Hematopoietic multipotent progenitor cell treated with erythropoietin and hydrocortisone succinate and interleukin-3 and kit ligand, for 4 days (in vitro differentiated cells): Measurements from ENCODE around the gene CCDC136.

Experiments
- DNase-seq: peaks from one replicate; pipeline ENCODE4 v3.0.0-alpha.2; 2015

Gene CCDC136

GRCh38 chr7:128833148-128833945 lies 41.6 kb downstream of the CCDC136 start:
- DNase-seq = peak; percentile 49

GRCh38 chr7:128833946-128834325 lies 42.2 kb downstream of the CCDC136 start:
- no peak for DNase-seq

DNA sequence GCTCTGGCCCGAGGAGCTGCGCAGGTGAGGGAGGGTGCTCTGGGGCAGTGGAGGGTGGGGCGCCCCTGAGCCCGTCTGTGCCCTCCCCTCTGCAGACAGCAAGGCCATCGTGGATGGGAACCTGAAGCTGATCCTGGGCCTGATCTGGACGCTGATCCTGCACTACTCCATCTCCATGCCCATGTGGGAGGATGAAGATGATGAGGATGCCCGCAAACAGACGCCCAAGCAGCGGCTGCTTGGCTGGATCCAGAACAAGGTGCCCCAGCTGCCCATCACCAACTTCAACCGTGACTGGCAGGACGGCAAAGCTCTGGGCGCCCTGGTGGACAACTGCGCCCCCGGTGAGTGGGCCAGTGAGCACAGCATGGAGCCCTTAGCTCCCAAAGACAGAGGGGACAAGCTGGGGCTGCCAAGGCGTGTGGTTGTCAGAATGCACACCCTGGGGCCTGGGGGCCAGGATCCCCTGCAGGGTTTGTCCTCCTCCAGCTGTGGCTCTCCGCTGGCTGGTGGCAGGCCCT lies 43.5 kb downstream of the CCDC136 start:
- DNase-seq = no peak

DNA sequence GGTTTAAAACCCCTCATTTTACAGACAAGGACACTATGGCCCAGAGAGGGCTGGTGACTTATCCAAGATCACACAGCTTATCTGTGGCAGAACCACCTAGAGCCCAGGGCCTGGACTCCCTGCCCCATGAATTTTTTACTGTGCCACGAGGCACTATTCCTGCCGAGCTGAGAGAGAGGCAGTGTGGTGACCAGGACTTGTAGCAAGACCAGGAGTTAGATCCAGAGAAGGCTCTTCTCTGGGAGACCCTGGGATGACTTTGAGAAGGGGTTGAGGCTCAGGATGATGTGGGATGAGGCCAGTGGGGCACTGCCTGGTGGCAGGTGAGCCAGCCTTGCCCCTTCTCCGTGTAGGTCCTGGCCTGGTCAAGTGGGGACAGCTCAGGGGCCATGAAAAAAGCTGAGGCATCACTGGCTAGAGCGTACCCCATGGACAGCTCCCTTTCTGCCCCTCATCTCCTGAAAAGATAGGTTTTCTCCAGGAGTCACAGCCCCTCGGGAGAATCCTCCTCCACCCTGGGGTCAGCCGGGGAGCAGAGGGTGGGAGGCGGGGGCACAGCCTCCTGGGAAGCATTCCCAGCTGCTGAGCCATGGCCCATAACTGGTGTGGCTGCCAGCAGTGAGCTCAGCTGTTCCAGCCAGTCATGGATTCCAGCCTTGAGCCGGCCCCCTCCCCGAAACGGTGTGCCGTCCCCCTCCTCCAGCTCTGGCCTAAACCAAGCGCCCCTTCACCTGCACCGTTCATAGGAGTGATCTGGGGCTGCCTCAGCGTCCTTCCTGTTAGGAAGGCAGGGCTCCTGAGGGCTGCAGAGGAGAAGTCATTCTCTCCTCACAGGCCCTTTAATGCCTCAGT lies 44.2 kb downstream of the CCDC136 start:
- no peak for DNase-seq

GRCh38 chr7:128836729-128837348 lies 45.1 kb downstream of the CCDC136 start:
- DNase-seq = no peak

- DNase-seq = no peak
These were observed 45.8 kb downstream of the CCDC136 start for GRCh38 chr7:128837521-128837921.

DNA sequence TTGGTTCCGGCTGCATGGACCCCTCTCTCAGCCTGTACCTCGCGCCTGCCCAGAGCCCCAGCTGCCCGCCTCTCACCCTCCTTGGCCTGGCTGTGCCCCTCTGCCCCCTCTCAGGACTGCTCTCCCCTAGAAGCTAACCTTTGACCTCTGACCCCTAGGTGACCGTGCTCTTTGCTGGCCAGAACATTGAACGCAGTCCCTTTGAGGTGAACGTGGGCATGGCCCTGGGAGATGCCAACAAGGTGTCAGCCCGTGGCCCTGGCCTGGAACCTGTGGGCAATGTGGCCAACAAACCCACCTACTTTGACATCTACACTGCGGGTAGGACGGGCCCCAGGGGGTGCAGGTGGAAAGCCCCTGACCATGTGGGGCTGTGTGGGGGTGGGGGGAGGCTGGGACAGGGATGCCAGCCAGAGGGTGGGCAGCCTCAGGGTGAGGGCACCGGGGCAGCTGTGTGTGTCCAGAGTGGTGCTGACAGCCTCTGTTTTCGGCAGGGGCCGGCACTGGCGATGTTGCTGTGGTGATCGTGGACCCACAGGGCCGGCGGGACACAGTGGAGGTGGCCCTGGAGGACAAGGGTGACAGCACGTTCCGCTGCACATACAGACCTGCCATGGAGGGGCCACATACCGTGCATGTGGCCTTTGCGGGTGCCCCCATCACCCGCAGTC lies 46.5 kb downstream of the CCDC136 start:
- DNase-seq = no peak

DNA sequence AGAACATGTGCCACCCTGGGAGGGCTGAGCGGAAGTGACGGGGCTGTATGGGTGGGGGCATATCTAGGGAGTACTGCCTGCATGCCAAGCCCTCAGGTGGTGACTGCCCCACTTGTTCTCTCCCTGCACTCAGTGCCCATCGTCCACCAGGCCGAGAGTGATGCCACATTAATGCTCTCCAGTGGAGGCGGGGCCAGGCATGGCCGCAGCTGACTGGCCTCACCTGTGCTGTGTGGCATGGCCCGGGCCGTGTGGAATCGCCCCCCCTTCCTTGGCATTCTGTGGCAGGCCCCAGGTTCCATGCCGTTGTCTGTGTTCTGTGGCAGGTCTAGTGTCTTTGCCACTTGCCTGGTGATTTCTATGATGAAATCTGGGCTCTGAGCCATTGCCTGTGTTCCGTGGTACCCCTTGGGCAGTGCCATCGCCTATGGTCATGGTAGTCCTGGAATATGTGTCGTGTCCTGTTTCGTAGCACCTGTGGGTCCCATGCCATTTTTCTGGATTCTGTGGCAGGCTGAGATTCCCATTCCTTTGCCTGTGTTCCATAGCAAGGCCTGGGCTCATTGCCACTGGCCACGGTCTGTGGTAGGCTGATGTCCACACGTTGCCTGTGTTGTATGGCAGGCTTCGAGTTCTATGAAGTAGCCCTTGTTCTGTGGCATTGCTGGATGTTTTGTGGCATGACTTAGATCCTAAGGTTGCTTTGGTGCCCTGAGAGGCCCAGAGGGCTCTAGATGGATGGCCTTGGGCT lies 47.4 kb downstream of the CCDC136 start:
- no peak for DNase-seq

DNA sequence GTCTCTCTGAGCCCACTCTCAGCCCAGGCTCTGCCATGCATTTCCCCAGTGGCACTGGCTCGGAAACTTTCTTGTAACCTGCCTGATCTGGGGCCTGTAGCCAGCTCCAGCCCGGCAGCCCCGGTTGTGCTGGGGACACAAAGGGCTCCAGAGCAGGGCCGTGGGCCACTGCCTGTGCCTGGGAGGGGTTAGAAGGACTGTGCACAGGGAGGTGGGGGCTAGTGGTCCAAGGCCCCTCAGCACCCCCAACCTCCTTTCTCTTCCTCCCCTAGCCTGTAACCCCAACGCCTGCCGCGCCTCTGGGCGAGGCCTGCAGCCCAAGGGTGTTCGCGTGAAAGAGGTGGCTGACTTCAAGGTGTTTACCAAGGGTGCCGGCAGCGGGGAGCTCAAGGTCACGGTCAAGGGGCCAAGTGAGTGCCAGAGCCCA lies 48.0 kb downstream of the CCDC136 start:
- no peak for DNase-seq

- no peak for DNase-seq
These were observed 48.8 kb downstream of the CCDC136 start for GRCh38 chr7:128840326-128841170.

DNA sequence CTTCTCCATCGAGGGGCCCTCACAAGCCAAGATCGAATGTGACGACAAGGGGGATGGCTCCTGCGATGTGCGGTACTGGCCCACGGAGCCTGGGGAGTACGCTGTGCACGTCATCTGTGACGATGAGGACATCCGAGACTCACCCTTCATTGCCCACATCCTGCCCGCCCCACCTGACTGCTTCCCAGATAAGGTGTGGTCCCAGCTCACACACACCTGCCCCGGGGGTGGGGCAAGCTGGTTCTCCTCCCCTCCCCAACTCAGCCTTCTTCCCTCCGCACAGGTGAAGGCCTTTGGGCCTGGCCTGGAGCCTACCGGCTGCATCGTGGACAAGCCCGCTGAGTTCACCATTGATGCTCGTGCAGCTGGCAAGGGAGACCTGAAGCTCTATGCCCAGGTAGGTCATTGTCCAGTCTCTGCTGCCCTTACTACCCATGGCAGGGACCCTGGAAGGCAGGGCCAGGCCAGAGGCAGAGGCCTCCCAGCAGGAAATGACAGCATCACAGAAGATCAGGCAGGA lies 49.5 kb downstream of the CCDC136 start:
- DNase-seq = no peak

DNA sequence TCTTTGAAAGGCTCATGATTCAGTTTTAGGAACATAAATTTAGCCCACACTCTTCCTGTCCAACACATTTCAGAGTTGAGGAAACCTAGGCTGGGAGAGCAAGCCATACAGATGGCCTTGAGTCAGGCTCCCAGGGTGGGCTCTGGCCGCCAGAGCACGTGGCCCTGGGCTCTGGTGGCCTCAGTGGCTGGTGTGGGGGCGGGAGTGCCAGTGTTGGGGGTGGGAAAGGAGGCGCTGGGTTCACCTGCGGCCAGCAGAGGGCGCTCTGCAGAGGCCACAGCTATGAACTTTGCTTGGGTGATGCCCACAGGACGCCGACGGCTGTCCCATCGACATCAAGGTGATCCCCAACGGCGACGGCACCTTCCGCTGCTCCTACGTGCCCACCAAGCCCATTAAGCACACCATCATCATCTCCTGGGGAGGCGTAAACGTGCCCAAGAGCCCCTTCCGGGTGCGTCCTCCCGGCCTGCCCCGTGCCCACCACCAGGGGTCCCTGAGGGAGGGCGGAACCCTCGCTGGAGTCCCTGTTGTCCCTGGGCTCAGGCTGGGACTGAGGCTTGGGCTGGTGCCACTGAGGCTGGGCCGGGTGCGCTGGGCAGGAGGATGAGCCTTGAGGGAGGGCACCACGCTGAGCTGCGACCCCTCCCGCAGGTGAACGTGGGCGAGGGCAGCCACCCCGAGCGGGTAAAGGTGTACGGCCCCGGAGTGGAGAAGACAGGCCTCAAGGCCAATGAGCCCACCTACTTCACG lies 50.3 kb downstream of the CCDC136 start:
- peak; percentile 74 for DNase-seq

- DNase-seq = no peak
These were observed 51.2 kb downstream of the CCDC136 start for GRCh38 chr7:128842674-128843641.

DNA sequence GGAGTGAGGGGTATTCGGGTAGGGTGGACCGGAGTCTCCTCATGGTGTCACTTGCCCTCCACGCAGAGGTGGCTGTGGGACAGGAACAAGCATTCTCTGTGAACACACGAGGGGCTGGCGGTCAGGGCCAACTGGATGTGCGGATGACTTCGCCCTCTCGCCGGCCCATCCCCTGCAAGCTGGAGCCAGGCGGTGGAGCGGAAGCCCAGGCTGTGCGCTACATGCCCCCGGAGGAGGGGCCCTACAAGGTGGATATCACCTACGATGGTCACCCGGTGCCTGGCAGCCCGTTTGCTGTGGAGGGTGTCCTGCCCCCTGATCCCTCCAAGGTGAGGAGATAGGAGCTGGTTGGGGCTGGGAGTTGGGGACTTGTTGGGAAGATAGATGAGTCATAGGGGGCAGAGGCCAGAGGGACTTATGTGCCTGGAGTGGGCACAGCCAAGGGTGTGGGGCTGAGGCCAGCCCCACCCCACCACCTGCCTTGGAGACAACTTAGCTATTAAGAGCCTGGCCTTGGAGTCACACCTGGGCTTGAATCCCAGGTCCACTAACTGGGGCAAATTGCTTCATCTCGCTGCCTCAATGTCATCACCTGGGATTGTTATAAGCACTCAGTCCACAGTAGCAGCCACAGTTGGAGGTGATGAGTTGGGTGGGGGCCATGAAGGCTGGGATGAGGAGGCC lies 52.3 kb downstream of the CCDC136 start:
- no peak for DNase-seq

DNA sequence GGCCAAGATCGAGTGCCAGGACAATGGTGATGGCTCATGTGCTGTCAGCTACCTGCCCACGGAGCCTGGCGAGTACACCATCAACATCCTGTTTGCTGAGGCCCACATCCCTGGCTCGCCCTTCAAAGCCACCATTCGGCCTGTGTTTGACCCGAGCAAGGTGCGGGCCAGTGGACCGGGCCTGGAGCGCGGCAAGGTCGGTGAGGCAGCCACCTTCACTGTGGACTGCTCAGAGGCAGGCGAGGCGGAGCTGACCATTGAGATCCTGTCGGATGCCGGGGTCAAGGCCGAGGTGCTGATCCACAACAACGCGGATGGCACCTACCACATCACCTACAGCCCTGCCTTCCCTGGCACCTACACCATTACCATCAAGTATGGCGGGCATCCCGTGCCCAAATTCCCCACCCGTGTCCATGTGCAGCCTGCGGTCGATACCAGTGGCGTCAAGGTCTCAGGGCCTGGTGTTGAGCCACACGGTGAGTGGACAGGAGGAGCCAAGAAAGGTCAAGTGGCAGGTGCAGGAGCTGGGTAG lies 53.1 kb downstream of the CCDC136 start:
- DNase-seq = no peak

GRCh38 chr7:128845475-128845874 lies 53.7 kb downstream of the CCDC136 start:
- DNase-seq = no peak

GRCh38 chr7:128845987-128846386 lies 54.2 kb downstream of the CCDC136 start:
- no peak for DNase-seq
